GM12878 (cell line): ENCODE data around the gene KCNA3. TPM values are rescaled to one million over a fixed set of nuclear protein-coding genes. Genes with fewer than 3 reads are reported as not detected.

ENCODE experiments used
- ATAC-seq: fragments of 200-7000 bp; cut with Tn5 transposase; 3 replicates; pipeline ENCODE4 v1.9.1; 2020; ENCODE audit warnings: mild to moderate bottlenecking, moderate library complexity
- BruUV-seq: library from RNA; stranded (reverse); fragments of 400-500 nt; replicated peaks from 2 replicates; lab custom pipeline; 2021; lab: Mats Ljungman, UMichigan
- CTCF ChIA-PET: fragments of 300-600 bp; sonication (Branson Sonifier 250); formaldehyde crosslinking; extraction: SDS; loops from one replicate; lab custom pipeline; 2021; ENCODE audit warnings: inconsistent platforms; lab: Yijun Ruan, JAX
- POLR2A ChIA-PET: fragments of 350-600 bp; formaldehyde crosslinking; extraction: SDS; loops from one replicate; lab custom pipeline; 2021; ENCODE audit warnings: inconsistent platforms; lab: Charles Lee
- RAD21 ChIA-PET: fragments of 300-600 bp; sonication (Branson Sonifier 250); formaldehyde crosslinking; loops from one replicate; lab custom pipeline; 2023; ENCODE audit warnings: antibody characterized with exemption; ENCODE audit not compliant: unreplicated experiment; lab: Charles Lee
- SMC1A ChIA-PET: fragments of 300-600 bp; sonication (Branson Sonifier 250); formaldehyde crosslinking; loops from one replicate; lab custom pipeline; 2023; ENCODE audit not compliant: unreplicated experiment, uncharacterized antibody; lab: Charles Lee
- DNase-seq: peaks from one replicate; pipeline ENCODE4 v3.0.0-alpha.2; 2011; ENCODE audit warnings: low read depth, low spot score
- FAIRE-seq: peaks from 3 replicates; lab custom pipeline; 2011; peaks lifted over from hg19 to GRCh38; lab: Jason Lieb, UNC
- H2AFZ ChIP-seq: 2 replicates; pipeline ENCODE4 v1.6.0; 2011; ENCODE audit warnings: low read depth, low read length, control low read depth; ENCODE audit not compliant: control insufficient read depth
- H3K27ac ChIP-seq: 2 replicates; pipeline ENCODE4 v1.5.1; 2011; ENCODE audit warnings: control low read depth; ENCODE audit not compliant: control insufficient read depth, insufficient read depth
- H3K27me3 ChIP-seq, 2 experiments: replicated peaks in 1 of 2; 2 replicates each; pipeline versions ENCODE4 v1.6.0 to v1.6.1; 2011; ENCODE audit warnings: low read length in 1 of 2; ENCODE audit not compliant: control insufficient read depth in 2 of 2, insufficient read depth in 2 of 2
- H3K36me3 ChIP-seq, 2 experiments: 2 replicates each; pipeline ENCODE4 v1.5.1; 2011; ENCODE audit warnings: low read length in 1 of 2; ENCODE audit not compliant: control insufficient read depth in 2 of 2, insufficient read depth in 2 of 2
- H3K4me1 ChIP-seq: 2 replicates; pipeline ENCODE4 v1.6.1; 2011; ENCODE audit warnings: mild to moderate bottlenecking, low read length, moderate library complexity, mixed read lengths; ENCODE audit not compliant: control insufficient read depth, insufficient read depth
- H3K4me2 ChIP-seq: 2 replicates; pipeline ENCODE4 v1.6.0; 2011; ENCODE audit warnings: control low read depth; ENCODE audit not compliant: control insufficient read depth, insufficient read depth
- H3K4me3 ChIP-seq: fragments of 200-600 bp; sonication (generic); 2 replicates; pipeline ENCODE4 v1.5.1; 2016
- H3K79me2 ChIP-seq: 2 replicates; pipeline ENCODE4 v1.6.0; 2011; ENCODE audit warnings: low read length; ENCODE audit not compliant: control insufficient read depth, insufficient read depth
- H3K9ac ChIP-seq: 2 replicates; pipeline ENCODE4 v1.8.0; 2011; ENCODE audit warnings: low read length, control low read depth, mixed read lengths; ENCODE audit not compliant: control insufficient read depth, insufficient read depth
- H3K9me3 ChIP-seq: replicated peaks from 3 replicates; pipeline ENCODE4 v1.5.1; 2011; ENCODE audit warnings: mild to moderate bottlenecking, low read length; ENCODE audit not compliant: control insufficient read depth, insufficient read depth
- H4K20me1 ChIP-seq: 2 replicates; pipeline ENCODE4 v1.6.0; 2011; ENCODE audit not compliant: control insufficient read depth, insufficient read depth
- BRCA1 ChIP-seq: IDR thresholded peaks from 2 replicates; pipeline ENCODE4 v1.6.1; 2011; ENCODE audit warnings: low read depth, low read length, improper control_type of control experiment
- CEBPB ChIP-seq, 2 experiments: fragments of 150-350 bp in 1 of 2; IDR thresholded peaks; 2 replicates each; pipeline ENCODE4 v1.6.1; 2012 to 2014; ENCODE audit warnings: low read depth in 2 of 2, low read length in 2 of 2, borderline replicate concordance in 1 of 2, inconsistent platforms in 1 of 2
- CTCF ChIP-seq, 3 experiments: IDR thresholded peaks in 2 of 3; conservative IDR thresholded peaks in 1 of 3; 2 replicates each; pipeline ENCODE4 v1.5.1; 2011; ENCODE audit warnings: low read depth in 3 of 3, low read length in 3 of 3, mild to moderate bottlenecking in 3 of 3, control low read depth in 2 of 3, moderate library complexity in 2 of 3, inconsistent platforms in 1 of 3, mixed read lengths in 1 of 3; ENCODE audit not compliant: control insufficient read depth in 2 of 3, insufficient read depth in 1 of 3; ENCODE audit errors: extremely low read depth in 1 of 3
- ETV6 ChIP-seq, 2 experiments: fragments of 450-650 bp in 1 of 2; IDR thresholded peaks in 1 of 2; conservative IDR thresholded peaks in 1 of 2; 2 replicates each; pipeline ENCODE4 v1.6.1; 2014; ENCODE audit warnings: antibody characterized with exemption in 1 of 2, borderline replicate concordance in 1 of 2, low read depth in 1 of 2, mild to moderate bottlenecking in 1 of 2, moderate library complexity in 1 of 2
- HCFC1 ChIP-seq: fragments of 150-350 bp; IDR thresholded peaks from 2 replicates; pipeline ENCODE4 v1.6.1; 2014; ENCODE audit warnings: low read length
- HDAC2 ChIP-seq: fragments of 200-600 bp; sonication (generic); IDR thresholded peaks from 2 replicates; pipeline ENCODE4 v1.6.1; 2017
- KLF5 ChIP-seq: fragments of 450-650 bp; IDR thresholded peaks from 2 replicates; pipeline ENCODE4 v1.6.1; 2014; ENCODE audit warnings: mild to moderate bottlenecking; ENCODE audit not compliant: partially characterized antibody
- MLLT1 ChIP-seq: fragments of 450-650 bp; IDR thresholded peaks from 2 replicates; pipeline ENCODE4 v1.6.1; 2016; ENCODE audit warnings: mild to moderate bottlenecking
- NFIC ChIP-seq: IDR thresholded peaks from 2 replicates; pipeline ENCODE4 v1.6.1; 2012; ENCODE audit warnings: low read depth, mild to moderate bottlenecking, inconsistent platforms, low read length, moderate library complexity
- NR2F1 ChIP-seq: fragments of 450-650 bp; conservative IDR thresholded peaks from 2 replicates; pipeline ENCODE4 v1.6.1; 2017; ENCODE audit warnings: mild to moderate bottlenecking
- SIN3A ChIP-seq: IDR thresholded peaks from 2 replicates; pipeline ENCODE4 v1.6.1; 2012; ENCODE audit warnings: low read depth, low read length, improper control_type of control experiment
- ZBTB4 ChIP-seq: fragments of 450-650 bp; formaldehyde crosslinking; IDR thresholded peaks from 2 replicates; pipeline ENCODE4 v1.4.0; 2022; ENCODE audit warnings: mild to moderate bottlenecking, moderate library complexity
- ZSCAN29 ChIP-seq: fragments of 450-650 bp; IDR thresholded peaks from 2 replicates; pipeline ENCODE4 v1.6.1; 2017; ENCODE audit warnings: mild to moderate bottlenecking, moderate library complexity
- WGBS: methylation state at CpG from one replicate; pipeline ENCODE4 v1.1.6; 2016; ENCODE audit warnings: low lambda C conversion rate; ENCODE audit not compliant: insufficient replicate concordance, insufficient coverage; ENCODE audit errors: missing lambda C conversion rate; 5-methylcytosine and 5-hydroxymethylcytosine counted together
- in situ Hi-C: fragments of 300-500 bp; cut with MboI; formaldehyde crosslinking; loops from 9 replicates; pipeline ENCODE4 v1.14.3; 2018; ENCODE audit warnings: mixed read lengths
- intact Hi-C: fragments of 100-400 bp; cut with micrococcal nuclease; formaldehyde crosslinking; loops from one replicate; pipeline ENCODE4 v1.14.2; 2022; ENCODE audit not compliant: unreplicated experiment
- polyA plus RNA-seq, 11 experiments: library from polyadenylated mRNA; depleted of rRNA in 4 of 11; unstranded in 6 of 11; stranded (reverse) in 5 of 11; fragments of >200 nt; fragmentation: Nextera tagmentation in 4 of 11; fragmentation: Illumina TruSeq in 1 of 11; extraction: Ambion mirVana in 4 of 11; extraction: Trizol in 1 of 11; gene quantifications; 1 replicate in 1 of 11; 2 replicates in 10 of 11; pipeline versions ENCODE4 v1.2.1 to v1.2.3, GENCODE V29; 2011 to 2016; ENCODE audit warnings: inconsistent platforms in 2 of 11, missing spikeins in 2 of 11, low read depth in 1 of 11
- total RNA-seq, 4 experiments: library from RNA; depleted of rRNA in 3 of 4; stranded (reverse); fragments of >200 nt in 3 of 4; fragmentation: Illumina TruSeq in 1 of 4; extraction: Trizol in 1 of 4; gene quantifications; 2 replicates each; pipeline versions ENCODE4 v1.2.1 to v1.2.3, GENCODE V29; 2013 to 2021
- TF ChIP-seq, protein P1 (sequence below): fragments of 450-650 bp; IDR thresholded peaks from 2 replicates; pipeline ENCODE4 v1.6.1; 2017; ENCODE audit warnings: borderline replicate concordance

KCNA3 gene
- total and polyA plus RNA-seq, 10 of the 15 experiments (the other 5 are each of a cell fraction or from before 2014, with no cell fraction given), result 0.10 to 3.3 (median 1.7) TPM

DNA sequence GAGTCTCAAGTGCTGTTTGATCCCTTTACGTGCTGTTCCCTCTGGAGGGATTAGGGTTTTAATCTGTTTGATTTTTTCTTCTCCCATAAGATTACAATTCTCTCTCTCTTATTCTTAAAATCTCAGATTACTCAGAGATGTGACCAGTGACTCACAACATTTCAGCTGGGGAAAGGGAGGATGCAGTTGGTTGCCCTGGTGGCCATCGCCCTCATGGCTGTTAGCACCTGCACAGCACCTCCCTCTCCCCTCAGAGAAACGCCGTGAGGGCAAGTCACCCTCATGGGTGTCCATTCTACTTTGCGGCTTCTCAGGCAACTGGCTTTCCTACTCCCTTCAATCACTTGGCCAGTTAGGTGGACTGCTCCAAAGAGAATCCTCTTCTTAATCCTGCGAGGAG is 42.4 kb upstream of the KCNA3 start:
- 45% methylated on average over 6 of the region's 6 CpGs for WGBS
- ChIA-PET POLR2A (no interaction called here), CTCF (no interaction called here), SMC1A (interaction anchor here (1.1 kb wide), 1 partner anchor 82 kb away, joined by 3 read pairs; no protein-coding TSS in a partner anchor), RAD21 (no interaction called here)
- Histone ChIP-seq H2AFZ (no peak overlapping the region), H4K20me1 (no peaks in the 10 kb centered on the region), H3K4me3 (no peak overlapping the region), H3K36me3 (no peaks in the 10 kb centered on the region), H3K4me2 (no peak overlapping the region), H3K79me2 (no peaks in the 10 kb centered on the region), H3K27ac (no peak overlapping the region), H3K4me1 (no peaks in the 10 kb centered on the region), H3K9ac (no peak overlapping the region), H3K9me3 (no peaks in the 10 kb centered on the region), H3K27me3 (no peaks in the 10 kb centered on the region)
- in situ Hi-C loops, result no loop called here
- intact Hi-C loops, result no loop called here
- no peak for DNase-seq
- no TSS peak for BruUV-seq
- TF ChIP-seq ETV6 (conservative IDR thresholded peaks at IDR 0.05 in 1 of 2, IDR thresholded peaks at IDR 0.05 in 1 of 2; ENCODE audit: borderline replicate concordance in 1 of 2, low read depth in 1 of 2) (no peak), CTCF (IDR thresholded peaks at IDR 0.05 in 2 of 3, conservative IDR thresholded peaks at IDR 0.05 in 1 of 3; ENCODE audit: control insufficient read depth in 2 of 3, extremely low read depth in 1 of 3, insufficient read depth in 1 of 3, low read depth in 3 of 3, low read length in 3 of 3) (no peak), HDAC2 (no peak), CEBPB (IDR thresholded peaks at IDR 0.05; ENCODE audit: borderline replicate concordance in 1 of 2, low read depth in 2 of 2, low read length in 2 of 2) (no peak), BRCA1 (no peak), NR2F1 (no peak), SIN3A (no peak), HCFC1 (no peak), MLLT1 (no peak), ZBTB4 (CRISPR knock-in tag) (no peak), KLF5 (no peak), ZSCAN29 (no peak), NFIC (no peak)
- TF ChIP-seq, protein P1, sequence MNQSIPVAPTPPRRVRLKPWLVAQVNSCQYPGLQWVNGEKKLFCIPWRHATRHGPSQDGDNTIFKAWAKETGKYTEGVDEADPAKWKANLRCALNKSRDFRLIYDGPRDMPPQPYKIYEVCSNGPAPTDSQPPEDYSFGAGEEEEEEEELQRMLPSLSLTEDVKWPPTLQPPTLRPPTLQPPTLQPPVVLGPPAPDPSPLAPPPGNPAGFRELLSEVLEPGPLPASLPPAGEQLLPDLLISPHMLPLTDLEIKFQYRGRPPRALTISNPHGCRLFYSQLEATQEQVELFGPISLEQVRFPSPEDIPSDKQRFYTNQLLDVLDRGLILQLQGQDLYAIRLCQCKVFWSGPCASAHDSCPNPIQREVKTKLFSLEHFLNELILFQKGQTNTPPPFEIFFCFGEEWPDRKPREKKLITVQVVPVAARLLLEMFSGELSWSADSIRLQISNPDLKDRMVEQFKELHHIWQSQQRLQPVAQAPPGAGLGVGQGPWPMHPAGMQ, result no peak
- FAIRE-seq, result no peak
- ATAC-seq, result no peak
